Measurements from ENCODE around the gene GID8. TPM values are rescaled to one million over a fixed set of nuclear protein-coding genes. Genes with fewer than 3 reads are reported as not detected.
A peak's percentile ranks its signal among the peaks of the same experiment; 100 is the strongest.

The GID8 gene
- total RNA-seq, 1 donor = 34.4 TPM

DNA sequence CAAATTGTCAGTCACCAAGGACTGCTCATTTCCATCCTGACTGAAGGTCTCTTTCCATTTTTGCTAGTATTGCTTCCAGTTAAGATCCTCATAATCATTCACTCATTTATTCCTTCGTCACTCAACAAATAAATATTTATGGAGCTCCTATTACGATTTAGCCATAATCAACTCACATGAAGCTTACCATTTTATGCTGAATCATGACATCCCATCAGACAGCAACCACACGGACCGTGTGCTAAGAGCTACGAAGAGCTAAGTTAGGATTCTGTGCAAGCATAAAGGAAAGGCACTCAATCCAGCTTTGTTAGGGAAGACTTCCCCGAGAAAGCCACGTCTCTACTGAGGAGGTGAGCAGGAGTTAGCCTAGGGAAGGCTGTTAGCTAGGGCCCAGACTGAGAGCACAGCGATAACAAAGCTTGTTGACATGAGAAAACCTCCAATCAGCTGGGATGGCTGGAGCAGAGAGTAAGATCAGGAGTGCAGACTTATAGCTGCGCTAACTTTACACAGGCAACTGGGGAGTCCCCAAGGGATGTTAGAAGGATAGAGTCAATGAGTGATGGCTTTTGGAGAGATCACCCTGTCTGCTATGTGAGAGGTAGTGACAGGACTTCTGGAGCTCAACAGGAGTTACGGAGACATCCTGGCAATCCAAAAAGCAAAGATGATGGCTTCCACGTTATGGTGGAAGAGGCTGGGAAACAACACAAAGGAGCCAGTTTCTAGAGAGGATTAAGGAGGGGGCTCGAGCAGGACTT lies 2.6 kb upstream of the GID8 start:
- peaks cover 15% of the 10 kb centered on the region for H3K4me1 ChIP-seq (ENCODE audit: insufficient read depth, low read length)
- no peak overlapping the region for H3K4me3 ChIP-seq (ENCODE audit: insufficient read depth, low read length)
- H4K20me1 ChIP-seq (ENCODE audit: insufficient read depth, low read length) = peaks cover 45% of the 10 kb centered on the region
- peaks cover 15% of the 10 kb centered on the region for H3K36me3 ChIP-seq (ENCODE audit: insufficient read depth, low read length)
- no peak overlapping the region for H3K4me2 ChIP-seq (ENCODE audit: insufficient read depth, low read length)
- H3K9me3 ChIP-seq (ENCODE audit: low read depth, low read length) = no peaks in the 10 kb centered on the region
- no peaks in the 10 kb centered on the region for H3K27me3 ChIP-seq (ENCODE audit: insufficient read depth, low read length)
- peak; percentile 81 for DNase-seq (ENCODE audit: insufficient read length, low spot score, missing footprints)
- H3K79me2 ChIP-seq (ENCODE audit: insufficient read depth, low read length) = peaks cover 92% of the 10 kb centered on the region
- TF ChIP-seq, protein P1, sequence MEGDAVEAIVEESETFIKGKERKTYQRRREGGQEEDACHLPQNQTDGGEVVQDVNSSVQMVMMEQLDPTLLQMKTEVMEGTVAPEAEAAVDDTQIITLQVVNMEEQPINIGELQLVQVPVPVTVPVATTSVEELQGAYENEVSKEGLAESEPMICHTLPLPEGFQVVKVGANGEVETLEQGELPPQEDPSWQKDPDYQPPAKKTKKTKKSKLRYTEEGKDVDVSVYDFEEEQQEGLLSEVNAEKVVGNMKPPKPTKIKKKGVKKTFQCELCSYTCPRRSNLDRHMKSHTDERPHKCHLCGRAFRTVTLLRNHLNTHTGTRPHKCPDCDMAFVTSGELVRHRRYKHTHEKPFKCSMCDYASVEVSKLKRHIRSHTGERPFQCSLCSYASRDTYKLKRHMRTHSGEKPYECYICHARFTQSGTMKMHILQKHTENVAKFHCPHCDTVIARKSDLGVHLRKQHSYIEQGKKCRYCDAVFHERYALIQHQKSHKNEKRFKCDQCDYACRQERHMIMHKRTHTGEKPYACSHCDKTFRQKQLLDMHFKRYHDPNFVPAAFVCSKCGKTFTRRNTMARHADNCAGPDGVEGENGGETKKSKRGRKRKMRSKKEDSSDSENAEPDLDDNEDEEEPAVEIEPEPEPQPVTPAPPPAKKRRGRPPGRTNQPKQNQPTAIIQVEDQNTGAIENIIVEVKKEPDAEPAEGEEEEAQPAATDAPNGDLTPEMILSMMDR (IDR thresholded peaks at IDR 0.05; ENCODE audit: extremely low read depth, low read depth, low read length) = no peak
- no peak overlapping the region for H3K27ac ChIP-seq (ENCODE audit: low read depth, low read length)
- H2AFZ ChIP-seq (ENCODE audit: low read length) = no peak overlapping the region

DNA sequence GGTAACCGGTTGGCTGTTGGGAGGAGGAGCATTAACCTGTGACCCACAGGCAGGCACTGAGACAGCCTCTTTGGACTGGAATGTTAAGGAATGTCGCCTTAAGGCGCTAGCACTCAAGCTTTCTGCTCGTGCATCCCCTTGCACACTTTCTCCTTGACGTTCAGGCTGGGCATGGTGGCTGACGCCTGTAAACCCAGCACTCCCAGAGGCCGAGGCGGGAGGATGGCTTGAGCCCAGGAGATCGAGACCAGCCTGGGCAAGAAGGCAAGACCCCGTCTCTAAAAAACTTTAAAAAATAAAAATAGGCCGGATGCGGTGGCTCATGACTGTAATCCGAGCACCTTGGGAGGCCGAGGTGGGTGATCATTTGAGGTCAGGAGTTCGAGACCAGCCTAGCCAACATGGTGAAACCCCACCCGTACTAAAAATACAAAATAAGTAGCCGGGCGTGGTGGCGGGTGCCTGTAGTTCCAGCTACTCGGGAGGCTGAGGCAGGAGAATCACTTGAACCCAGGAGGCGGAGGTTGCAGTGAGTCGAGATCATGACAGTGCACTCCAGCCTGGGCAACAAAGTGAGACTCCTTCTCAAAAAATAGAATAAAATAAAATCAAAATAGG lies 1.9 kb upstream of the GID8 start:
- Histone ChIP-seq H3K79me2 (ENCODE audit: insufficient read depth, low read length) (peaks cover 92% of the 10 kb centered on the region), H3K4me1 (ENCODE audit: insufficient read depth, low read length) (peaks cover 15% of the 10 kb centered on the region), H3K4me3 (ENCODE audit: insufficient read depth, low read length) (peak overlapping the region; percentile 99), H2AFZ (ENCODE audit: low read length) (no peak overlapping the region), H4K20me1 (ENCODE audit: insufficient read depth, low read length) (peaks cover 50% of the 10 kb centered on the region), H3K9me3 (ENCODE audit: low read depth, low read length) (no peaks in the 10 kb centered on the region), H3K27ac (ENCODE audit: low read depth, low read length) (peak overlapping the region; percentile 89), H3K36me3 (ENCODE audit: insufficient read depth, low read length) (peaks cover 20% of the 10 kb centered on the region), H3K4me2 (ENCODE audit: insufficient read depth, low read length) (peak overlapping the region; percentile 99), H3K27me3 (ENCODE audit: insufficient read depth, low read length) (no peaks in the 10 kb centered on the region)
- DNase-seq (ENCODE audit: insufficient read length, low spot score, missing footprints) = no peak
- TF ChIP-seq, protein P1 (IDR thresholded peaks at IDR 0.05; ENCODE audit: extremely low read depth, low read depth, low read length) = no peak

DNA sequence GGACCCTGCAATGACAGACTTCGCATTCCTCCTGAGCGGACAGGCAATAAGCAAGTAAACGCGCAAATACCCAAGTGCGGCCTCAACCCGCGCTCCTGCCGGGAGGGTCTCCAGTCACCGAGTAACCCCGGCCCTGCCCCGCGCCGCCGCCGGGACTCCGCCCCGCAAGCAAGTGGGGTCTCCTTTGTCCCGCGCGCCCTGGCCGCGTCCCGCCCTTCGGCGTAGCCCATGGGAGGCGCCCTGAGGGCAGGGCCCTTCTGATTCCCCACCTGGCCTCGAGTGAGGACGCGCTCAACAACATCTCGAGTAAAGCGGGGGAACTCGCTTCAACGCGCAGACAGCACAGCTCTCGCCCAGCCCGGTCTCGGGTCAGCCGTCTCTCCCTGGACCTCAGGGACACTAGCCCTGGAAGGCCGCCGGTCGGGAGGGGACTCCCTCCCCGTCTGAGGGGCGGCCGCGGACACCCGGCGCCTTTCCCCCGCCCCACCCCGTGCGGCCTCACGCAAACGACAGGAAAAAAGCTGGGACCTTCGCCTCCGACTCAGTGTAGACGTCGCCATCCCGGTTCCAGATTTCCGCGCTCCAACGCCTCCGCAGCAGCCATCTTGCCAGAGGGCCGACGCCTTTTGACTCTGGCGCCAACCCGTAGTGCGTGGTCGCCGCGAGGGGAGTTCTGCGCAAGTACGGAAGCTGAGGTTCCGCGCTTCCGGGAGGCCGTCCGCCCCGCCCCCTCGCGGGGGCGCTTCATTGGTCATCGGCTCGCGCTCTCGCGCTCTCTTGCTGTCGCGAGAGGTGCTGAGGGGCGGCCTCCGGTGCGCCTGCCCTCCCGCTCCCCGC lies 461 bp upstream of the GID8 start:
- no peaks in the 10 kb centered on the region for H3K9me3 ChIP-seq (ENCODE audit: low read depth, low read length)
- peaks cover 92% of the 10 kb centered on the region for H3K79me2 ChIP-seq (ENCODE audit: insufficient read depth, low read length)
- peaks cover 55% of the 10 kb centered on the region for H4K20me1 ChIP-seq (ENCODE audit: insufficient read depth, low read length)
- peak overlapping the region; percentile 99 for H3K4me2 ChIP-seq (ENCODE audit: insufficient read depth, low read length)
- H3K27me3 ChIP-seq (ENCODE audit: insufficient read depth, low read length) = no peaks in the 10 kb centered on the region
- peak overlapping the region; percentile 99 for H3K4me3 ChIP-seq (ENCODE audit: insufficient read depth, low read length)
- peak overlapping the region; percentile 89 for H3K27ac ChIP-seq (ENCODE audit: low read depth, low read length)
- peaks cover 15% of the 10 kb centered on the region for H3K4me1 ChIP-seq (ENCODE audit: insufficient read depth, low read length)
- peak overlapping the region; percentile 89 for H2AFZ ChIP-seq (ENCODE audit: low read length)
- peaks cover 34% of the 10 kb centered on the region for H3K36me3 ChIP-seq (ENCODE audit: insufficient read depth, low read length)
- TF ChIP-seq, protein P1 (IDR thresholded peaks at IDR 0.05; ENCODE audit: extremely low read depth, low read depth, low read length) = no peak
- peak; percentile 99 for DNase-seq (ENCODE audit: insufficient read length, low spot score, missing footprints)

All from osteoblast (primary cell).